CD4-positive, alpha-beta T cell treated with Interleukin-15 for 4 hours (primary cell): Measurements from ENCODE around the gene RGS3.
A peak's percentile ranks its signal among the peaks of the same experiment; 100 is the strongest.

ENCODE experiments used
- DNase-seq: peaks from one replicate; pipeline ENCODE4 v3.0.0-alpha.2; 2020; ENCODE audit warnings: low spot score

RGS3 gene

DNA sequence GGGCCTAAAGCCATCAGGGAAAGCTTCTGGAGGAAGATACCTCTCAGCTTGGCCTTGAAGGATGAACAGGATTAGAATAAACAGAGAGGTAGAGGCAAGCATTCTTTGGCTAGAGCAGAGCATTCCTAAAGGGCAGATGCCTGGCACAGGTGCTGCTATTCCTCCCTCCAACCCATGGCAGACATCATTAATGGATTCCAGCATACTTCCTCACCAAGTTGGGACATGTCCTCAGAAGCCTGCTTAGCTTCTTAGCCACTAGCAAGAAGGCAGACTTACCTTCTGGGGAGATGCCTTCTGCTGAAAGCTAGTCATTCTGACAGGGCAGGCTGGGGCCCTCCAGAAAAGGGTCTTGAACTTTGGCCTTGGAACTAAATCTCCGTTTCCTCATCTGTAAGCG lies 122.0 kb downstream of the RGS3 start:
- DNase-seq, result no peak

DNA sequence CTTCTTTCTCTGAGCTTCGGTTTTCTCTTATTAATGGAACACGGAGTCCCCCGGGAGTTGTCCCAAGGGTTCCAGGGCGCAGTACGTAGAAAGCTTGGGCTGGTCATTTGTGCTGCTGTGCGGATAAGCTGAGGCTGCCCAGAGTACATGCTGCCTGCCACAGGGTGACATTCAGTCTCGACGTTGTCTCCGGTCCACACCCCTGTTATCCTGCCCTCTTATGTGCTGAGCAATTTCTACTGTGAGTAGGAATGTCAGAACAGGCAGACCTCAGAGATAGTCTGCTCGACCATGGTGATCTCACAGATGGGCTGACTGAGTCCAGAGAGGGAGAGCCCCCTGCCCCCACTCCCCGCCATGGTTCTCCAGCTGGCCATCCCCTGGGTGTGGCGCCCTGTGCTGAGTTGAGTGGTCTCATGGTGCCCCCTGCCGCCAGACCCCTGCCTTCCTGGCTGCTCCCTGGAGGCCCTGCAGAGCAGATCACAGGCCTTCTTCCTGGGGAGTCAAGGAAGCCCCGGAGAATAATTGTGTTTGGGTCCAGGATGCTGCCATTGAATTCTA lies 124.0 kb downstream of the RGS3 start:
- DNase-seq, result no peak

- DNase-seq, result no peak
Observed at GRCh38 chr9:113588242-113588810, 124.8 kb downstream of the RGS3 start.

GRCh38 chr9:113588936-113589335 lies 125.4 kb downstream of the RGS3 start:
- DNase-seq, result no peak

GRCh38 chr9:113589407-113589806 lies 125.9 kb downstream of the RGS3 start:
- DNase-seq, result no peak

DNA sequence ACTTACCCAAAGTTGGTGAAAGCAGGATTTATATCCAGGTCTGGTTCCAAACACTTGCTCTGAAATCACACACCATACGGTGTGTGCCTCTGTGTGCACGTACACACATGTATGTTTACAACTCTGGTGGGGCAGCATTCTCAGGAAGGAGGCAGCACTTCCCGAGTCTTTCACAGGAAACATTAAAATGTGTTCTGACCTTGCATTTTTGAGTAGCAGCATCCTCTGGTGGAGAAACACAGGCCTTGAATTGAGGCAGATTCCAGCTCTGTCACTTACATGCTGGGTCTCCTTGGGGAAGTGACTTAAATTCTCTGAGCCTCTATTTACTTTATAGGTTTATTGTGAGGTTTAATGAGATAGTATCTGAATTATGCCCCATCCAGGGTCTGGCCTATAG lies 126.4 kb downstream of the RGS3 start:
- peak; percentile 36 for DNase-seq

DNA sequence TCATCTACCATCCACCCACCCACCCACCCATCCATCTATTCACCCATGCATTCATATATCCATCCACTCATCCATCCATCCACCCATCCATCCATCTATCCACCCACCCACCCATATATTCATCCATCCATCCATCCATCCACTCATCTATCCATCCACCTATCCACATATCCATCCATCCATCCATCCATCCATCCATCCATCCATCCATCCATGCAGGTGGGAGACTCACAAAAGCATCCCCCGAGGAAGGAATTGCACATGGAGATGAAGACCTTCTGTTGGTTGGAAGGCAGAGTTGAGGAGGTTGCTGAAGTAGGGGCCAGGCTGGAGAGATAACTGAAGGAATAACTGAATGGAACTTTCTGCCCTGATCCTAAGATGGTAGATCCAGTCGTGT lies 126.9 kb downstream of the RGS3 start:
- no peak for DNase-seq

DNA sequence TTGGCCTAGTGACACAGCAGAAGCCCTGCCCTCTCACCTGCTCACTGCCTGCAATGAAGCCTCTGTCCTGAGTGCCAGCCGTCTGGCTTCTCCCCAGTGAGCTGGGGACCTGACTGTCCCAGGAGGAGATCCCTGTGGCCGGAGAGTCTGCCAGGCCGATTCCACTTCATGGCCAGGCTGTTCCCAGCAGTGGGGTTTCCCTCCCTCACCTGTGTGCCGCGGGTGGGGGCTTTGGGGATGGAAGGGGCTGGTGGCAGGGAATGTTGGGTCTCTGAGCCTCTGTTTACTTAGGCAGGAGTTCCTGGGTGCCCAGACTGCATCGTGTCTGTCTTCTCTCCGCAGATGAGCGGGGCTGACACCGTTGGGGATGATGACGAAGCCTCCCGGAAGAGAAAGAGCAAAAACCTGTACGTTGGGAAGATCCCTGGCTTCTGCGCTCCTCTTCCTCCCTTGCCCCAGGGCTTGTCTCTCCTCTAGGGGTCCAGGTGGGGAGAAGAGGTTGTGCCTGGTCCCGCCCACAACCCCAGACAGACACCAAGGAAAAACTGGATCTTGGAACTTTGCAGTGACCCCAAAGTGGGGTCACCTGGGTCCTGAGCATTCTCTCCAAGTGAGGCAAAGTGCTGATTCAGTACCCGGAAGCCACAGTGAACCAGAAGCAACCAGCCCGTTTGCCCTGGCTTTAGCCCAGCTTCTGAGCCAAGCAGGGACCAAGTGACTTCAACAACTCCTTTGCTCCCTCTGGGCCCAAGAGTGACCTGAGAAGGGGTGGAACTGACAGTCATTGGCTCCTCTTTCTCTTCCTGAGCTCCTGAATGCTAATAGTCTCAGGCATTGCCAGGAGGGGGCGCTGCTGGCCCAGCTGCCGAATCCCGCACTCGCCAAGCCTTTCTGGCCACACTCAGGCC lies 127.7 kb downstream of the RGS3 start:
- peak; percentile 42 for DNase-seq

GRCh38 chr9:113591899-113592625 lies 128.5 kb downstream of the RGS3 start:
- no peak for DNase-seq

GRCh38 chr9:113592876-113593575 lies 129.5 kb downstream of the RGS3 start:
- DNase-seq, result no peak

DNA sequence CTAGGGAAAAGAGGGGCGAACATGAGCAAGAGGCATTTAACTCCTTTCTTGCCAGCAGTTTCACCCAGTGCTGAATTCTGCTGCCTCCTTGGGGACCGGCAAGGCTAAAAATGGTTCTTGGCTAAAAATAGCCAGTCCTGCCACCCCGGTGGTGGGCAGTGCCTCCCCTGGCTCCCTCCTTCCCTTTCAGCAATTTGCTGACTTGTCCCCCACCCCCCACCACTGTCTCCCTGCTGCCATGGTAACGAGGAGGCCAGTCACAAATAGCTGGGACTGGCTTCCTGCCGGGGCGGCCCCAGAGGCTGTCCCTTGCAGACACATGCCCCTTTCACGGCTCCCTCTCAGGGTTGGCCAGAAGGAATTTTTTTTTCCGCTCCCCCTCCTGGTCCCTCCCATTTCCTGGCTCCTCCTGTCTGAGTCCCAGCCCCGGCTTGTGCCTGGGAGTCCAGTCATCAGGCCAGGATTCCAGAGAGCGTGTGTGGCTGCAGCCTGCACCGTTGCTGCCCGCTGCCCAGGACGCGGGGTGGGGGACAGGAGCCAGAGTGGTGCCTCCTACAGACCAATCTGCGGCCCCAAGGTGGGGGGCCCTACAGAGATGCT lies 130.3 kb downstream of the RGS3 start:
- no peak for DNase-seq

GRCh38 chr9:113594484-113595299 lies 131.2 kb downstream of the RGS3 start:
- DNase-seq, result no peak

DNA sequence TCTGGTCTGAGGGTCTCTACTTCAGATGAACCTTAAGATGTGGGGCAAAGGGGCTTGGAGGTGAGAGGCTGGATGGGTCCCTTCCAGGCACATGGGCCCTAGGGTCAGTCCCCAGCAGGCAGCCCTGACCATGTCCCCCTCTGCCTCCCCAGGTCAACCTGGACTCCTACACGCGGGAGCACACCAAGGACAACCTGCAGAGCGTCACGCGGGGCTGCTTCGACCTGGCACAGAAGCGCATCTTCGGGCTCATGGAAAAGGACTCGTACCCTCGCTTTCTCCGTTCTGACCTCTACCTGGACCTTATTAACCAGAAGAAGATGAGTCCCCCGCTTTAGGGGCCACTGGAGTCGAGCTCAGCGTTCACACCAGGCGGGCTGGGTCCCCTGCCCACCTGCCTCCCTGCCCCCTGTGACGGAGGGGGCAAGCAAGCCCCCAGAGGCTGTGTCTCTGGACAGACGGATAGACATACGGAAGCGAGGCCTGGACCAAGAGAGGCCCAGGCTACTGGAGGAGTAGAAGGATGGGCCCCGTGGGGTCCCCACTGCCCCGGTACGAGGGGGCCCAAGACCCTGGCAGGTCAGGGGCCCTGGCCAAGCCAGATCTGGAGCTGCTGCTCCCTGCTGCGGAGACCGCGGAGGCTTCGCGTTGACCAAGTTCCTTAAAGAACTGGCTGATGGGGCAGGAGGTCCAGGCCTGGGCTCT lies 133.2 kb downstream of the RGS3 start:
- no peak for DNase-seq

GRCh38 chr9:113597390-113598241 lies 134.1 kb downstream of the RGS3 start:
- DNase-seq, result no peak

GRCh38 chr9:113598451-113598850 lies 134.9 kb downstream of the RGS3 start:
- DNase-seq, result no peak

- no peak for DNase-seq
Observed at GRCh38 chr9:113598883-113599282, 135.4 kb downstream of the RGS3 start.

- DNase-seq, result no peak
Observed at GRCh38 chr9:113599646-113600022, 136.1 kb downstream of the RGS3 start.

DNA sequence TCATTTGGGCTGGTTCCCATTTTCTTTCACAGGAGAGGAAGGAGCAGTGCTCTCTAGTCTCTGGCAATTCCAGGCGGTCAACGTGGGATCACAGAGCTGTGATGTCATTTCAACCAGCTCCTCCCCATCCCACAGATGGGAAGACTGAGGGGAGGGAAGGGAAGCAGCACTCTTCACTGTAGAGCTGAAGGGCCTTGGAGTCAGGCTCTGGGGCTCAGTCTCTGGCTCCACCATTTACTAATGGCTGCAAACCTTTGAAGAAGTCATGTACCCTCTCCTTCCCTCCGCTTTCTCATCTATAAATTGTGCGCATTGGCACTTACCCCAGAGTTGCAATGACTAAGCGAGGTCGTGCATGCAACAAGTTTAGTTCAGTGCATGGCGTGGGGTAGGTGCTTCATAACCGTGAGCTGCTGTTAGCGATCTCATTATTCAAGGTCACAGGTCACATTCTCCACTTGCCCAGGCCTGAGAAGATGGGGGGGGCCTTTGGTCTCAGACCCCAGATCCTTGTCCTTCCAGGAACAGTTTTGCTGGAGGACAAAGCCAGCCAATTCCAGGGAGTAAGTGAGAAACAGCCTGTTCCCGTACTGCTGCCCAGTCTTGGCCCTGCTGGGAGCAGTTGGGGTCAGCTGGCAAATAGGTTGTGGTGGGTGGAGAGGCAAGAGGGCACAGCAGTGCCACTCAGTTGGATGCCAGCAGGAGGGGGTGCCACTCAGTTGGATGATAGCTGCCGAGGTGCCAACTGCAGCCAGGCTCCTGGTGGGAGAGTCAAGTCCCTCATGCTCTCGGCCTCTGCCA lies 136.7 kb downstream of the RGS3 start:
- DNase-seq, result no peak
